Activated CD8-positive, alpha-beta memory T cell treated with anti-CD3 and anti-CD28 coated beads for 4 hours (primary cell): ENCODE data around the gene HPS4.
"Not testable (repeated sequence)": the region's sequence is repeated elsewhere in the genome, so short reads cannot be mapped to it uniquely, and the experiment has no call there.

Experiments used
- DNase-seq, 2 donors: peaks; one replicate each; pipeline ENCODE4 v3.0.0-alpha.2; 2020; ENCODE audit warnings: low read depth in 2 of 2

Gene HPS4

GRCh38 chr22:26483439-26484359, at the start of gene HPS4, which contains the start of gene SRRD:
Gene HPS4, minus strand, starts transcription at chr22:26483783. Its CDS starts 2,021 bp downstream, at chr22:26481762.
Gene SRRD, plus strand, starts transcription at chr22:26483877. Its CDS starts 14 bp downstream, at chr22:26483891.
- DNase-seq, result peak; percentile 81 to 87

GRCh38 chr22:26529345-26529744, 45.8 kb upstream of the HPS4 start:
- DNase-seq, result no peak

GRCh38 chr22:26528518-26528917, 44.9 kb upstream of the HPS4 start:
- DNase-seq, result not testable (repeated sequence)

GRCh38 chr22:26527574-26528465, 44.2 kb upstream of the HPS4 start:
- no peak for DNase-seq

- no peak for DNase-seq
These were observed 43.6 kb upstream of the HPS4 start for GRCh38 chr22:26527167-26527566.

- no peak for DNase-seq
These were observed 42.5 kb upstream of the HPS4 start for GRCh38 chr22:26525946-26526564.

GRCh38 chr22:26524870-26525269, 41.3 kb upstream of the HPS4 start:
- no peak for DNase-seq

- no peak for DNase-seq
These were observed 39.0 kb upstream of the HPS4 start for GRCh38 chr22:26522592-26522991.

GRCh38 chr22:26522012-26522411, 38.4 kb upstream of the HPS4 start:
- no peak for DNase-seq

- DNase-seq, result no peak
These were observed 33.8 kb upstream of the HPS4 start for GRCh38 chr22:26517429-26517828.

GRCh38 chr22:26516503-26516902, 32.9 kb upstream of the HPS4 start:
- DNase-seq, result no peak

GRCh38 chr22:26515931-26516330, 32.3 kb upstream of the HPS4 start:
- no peak for DNase-seq

- DNase-seq, result no peak
These were observed 31.0 kb upstream of the HPS4 start for GRCh38 chr22:26514419-26515161.

GRCh38 chr22:26513838-26514237, 30.3 kb upstream of the HPS4 start:
- no peak for DNase-seq

GRCh38 chr22:26512149-26512793, 28.7 kb upstream of the HPS4 start, which contains the start of gene TFIP11:
Gene TFIP11, minus strand, starts transcription at chr22:26512473. Its CDS starts 2,201 bp downstream, at chr22:26510272.
- DNase-seq, result peak; percentile 82 to 88

GRCh38 chr22:26508148-26508547, 24.6 kb upstream of the HPS4 start:
- DNase-seq, result no peak

GRCh38 chr22:26503758-26504157, 20.2 kb upstream of the HPS4 start:
- DNase-seq, result no peak

GRCh38 chr22:26502688-26503561, 19.3 kb upstream of the HPS4 start:
- DNase-seq, result peak; percentile 27 to 36

GRCh38 chr22:26501996-26502395, 18.4 kb upstream of the HPS4 start:
- DNase-seq, result no peak
